ENCODE measurements around the gene SNX27.
"Not testable (repeated sequence)": the region's sequence is repeated elsewhere in the genome, so short reads cannot be mapped to it uniquely, and the experiment has no call there.

The SNX27 gene

DNA sequence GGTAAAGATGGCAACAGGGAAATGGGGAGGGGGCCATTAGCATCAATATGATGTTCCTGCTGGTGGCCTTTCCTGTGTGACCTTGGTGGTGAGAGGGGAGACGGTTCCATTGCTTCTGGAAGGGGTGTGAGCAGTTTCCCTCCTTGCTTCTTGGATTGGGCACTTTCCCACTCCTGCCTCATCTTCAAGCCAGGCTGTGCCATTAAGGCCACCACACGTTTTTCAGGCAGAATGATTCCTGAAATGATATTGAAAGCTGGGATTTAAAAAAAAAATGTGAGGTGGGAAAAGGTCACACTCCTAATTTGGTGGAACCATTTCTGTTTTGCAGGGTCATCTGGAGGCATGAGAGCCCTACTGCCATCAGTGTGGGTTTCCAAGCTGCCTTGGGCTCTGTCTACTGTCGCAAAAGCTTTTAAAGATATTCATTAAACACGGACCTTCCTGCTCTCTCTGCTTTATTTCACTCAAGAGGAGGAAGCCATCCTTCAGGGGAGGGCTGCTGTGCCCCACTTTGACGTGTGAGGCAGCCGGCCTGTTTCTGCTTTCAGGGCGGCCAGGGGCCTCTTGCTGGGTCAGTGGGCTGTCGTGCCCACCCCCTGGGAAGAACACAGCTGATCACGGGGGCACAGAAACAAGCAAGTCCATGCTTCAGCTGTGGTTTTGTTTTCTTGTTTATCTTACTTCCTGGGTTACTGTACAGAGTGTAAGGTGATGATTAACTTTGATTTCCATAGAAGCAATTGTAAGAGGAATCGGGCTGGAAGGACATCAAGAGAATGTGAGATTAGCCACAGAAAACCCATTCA is 117.5 kb downstream of the SNX27 start:
- no peak overlapping the region for H3K4me3 ChIP-seq (ENCODE audit: low read depth, low read length)
- TF ChIP-seq, protein P1, sequence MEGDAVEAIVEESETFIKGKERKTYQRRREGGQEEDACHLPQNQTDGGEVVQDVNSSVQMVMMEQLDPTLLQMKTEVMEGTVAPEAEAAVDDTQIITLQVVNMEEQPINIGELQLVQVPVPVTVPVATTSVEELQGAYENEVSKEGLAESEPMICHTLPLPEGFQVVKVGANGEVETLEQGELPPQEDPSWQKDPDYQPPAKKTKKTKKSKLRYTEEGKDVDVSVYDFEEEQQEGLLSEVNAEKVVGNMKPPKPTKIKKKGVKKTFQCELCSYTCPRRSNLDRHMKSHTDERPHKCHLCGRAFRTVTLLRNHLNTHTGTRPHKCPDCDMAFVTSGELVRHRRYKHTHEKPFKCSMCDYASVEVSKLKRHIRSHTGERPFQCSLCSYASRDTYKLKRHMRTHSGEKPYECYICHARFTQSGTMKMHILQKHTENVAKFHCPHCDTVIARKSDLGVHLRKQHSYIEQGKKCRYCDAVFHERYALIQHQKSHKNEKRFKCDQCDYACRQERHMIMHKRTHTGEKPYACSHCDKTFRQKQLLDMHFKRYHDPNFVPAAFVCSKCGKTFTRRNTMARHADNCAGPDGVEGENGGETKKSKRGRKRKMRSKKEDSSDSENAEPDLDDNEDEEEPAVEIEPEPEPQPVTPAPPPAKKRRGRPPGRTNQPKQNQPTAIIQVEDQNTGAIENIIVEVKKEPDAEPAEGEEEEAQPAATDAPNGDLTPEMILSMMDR (IDR thresholded peaks at IDR 0.05; ENCODE audit: borderline replicate concordance, insufficient read depth, low read depth, low read length) = no peak

DNA sequence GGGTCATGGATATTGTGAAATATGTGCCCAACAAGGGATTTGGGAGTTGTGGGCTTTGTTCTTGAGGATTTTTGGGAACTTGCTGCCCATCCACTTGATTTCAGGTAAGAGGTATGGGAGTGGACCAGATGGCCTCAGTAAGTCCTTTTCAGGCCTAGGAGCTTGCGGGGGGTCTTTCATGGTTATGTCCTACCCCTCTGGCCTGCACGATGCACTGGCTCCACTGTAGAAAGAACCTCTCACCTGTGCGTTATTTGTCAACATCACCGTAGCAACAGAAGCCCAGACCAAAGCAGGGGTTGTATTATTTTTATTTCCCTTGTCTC is 118.1 kb downstream of the SNX27 start:
- no peak overlapping the region for H3K4me3 ChIP-seq (ENCODE audit: low read depth, low read length)
- TF ChIP-seq, protein P1 (IDR thresholded peaks at IDR 0.05; ENCODE audit: borderline replicate concordance, insufficient read depth, low read depth, low read length) = no peak

DNA sequence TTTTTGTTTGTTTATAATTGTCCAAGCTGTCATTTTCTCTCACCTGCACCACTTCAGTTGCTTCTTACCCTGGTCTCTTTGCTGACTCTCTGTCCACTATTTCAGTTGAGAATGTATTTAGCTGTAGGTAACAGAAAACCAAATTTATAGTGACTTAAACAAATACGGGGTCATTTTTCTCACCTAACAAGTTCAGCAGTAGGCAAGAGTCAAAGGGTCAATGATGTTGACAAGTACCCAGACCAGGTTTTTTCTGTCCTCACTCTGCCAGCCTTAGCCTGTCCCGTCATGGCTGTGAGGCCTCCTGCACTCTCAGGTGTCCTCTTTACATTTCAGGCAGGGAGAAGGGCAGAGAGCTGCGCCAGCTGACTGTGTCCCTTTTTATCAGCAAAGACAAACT is 121.3 kb downstream of the SNX27 start:
- no peak overlapping the region for H3K4me3 ChIP-seq (ENCODE audit: low read depth, low read length)
- TF ChIP-seq, protein P1 (IDR thresholded peaks at IDR 0.05; ENCODE audit: borderline replicate concordance, insufficient read depth, low read depth, low read length) = no peak

- H3K4me3 ChIP-seq (ENCODE audit: low read depth, low read length) = not testable (repeated sequence)
Observed at GRCh38 chr1:151733995-151734394, 122.1 kb downstream of the SNX27 start.

DNA sequence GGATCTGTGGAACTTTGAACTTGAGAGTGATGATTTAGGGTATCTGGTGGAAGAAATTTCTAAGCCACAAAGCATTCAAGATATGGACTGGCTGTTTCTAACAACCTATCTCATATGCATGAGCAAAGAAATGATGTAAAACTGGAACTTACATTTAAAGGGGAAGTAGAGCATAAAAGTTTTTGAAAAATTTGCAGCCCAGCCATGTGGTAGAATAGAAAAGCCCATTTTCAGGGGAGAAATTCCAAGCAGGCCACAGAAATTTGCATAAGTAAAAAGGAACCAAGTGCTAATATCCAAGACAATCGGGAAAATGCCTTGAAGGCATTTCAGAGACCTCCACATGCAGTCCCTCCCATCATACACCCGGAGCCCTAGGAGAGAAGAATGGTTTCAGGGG is 125.2 kb downstream of the SNX27 start:
- no peak overlapping the region for H3K4me3 ChIP-seq (ENCODE audit: low read depth, low read length)
- TF ChIP-seq, protein P1 (IDR thresholded peaks at IDR 0.05; ENCODE audit: borderline replicate concordance, insufficient read depth, low read depth, low read length) = no peak

GRCh38 chr1:151737479-151737878 is 125.6 kb downstream of the SNX27 start:
- H3K4me3 ChIP-seq (ENCODE audit: low read depth, low read length) = no peak overlapping the region
- TF ChIP-seq, protein P1 (IDR thresholded peaks at IDR 0.05; ENCODE audit: borderline replicate concordance, insufficient read depth, low read depth, low read length) = no peak

GRCh38 chr1:151739590-151740355 is 127.9 kb downstream of the SNX27 start:
- no peak overlapping the region for H3K4me3 ChIP-seq (ENCODE audit: low read depth, low read length)
- TF ChIP-seq, protein P1 (IDR thresholded peaks at IDR 0.05; ENCODE audit: borderline replicate concordance, insufficient read depth, low read depth, low read length) = no peak

Measured in GM12875 (cell line).